Activated T-helper 2 cell treated with anti-CD3 and anti-CD28 coated beads, Interferon-gamma antibody, Interleukin-2, Interleukin-4, amounts not matched to agents 10 μg/mL and 5 μg/mL and 100 μg/mL, durations not matched to agents 14 hours and 24 hours and 36 hours (primary cell): ENCODE measurements around the gene FNDC8. TPM values are rescaled to one million over a fixed set of nuclear protein-coding genes. Genes with fewer than 3 reads are reported as not detected.
"Not testable (repeated sequence)": the region's sequence is repeated elsewhere in the genome, so short reads cannot be mapped to it uniquely, and the experiment has no call there.

Experiments used
- DNase-seq: peaks from one replicate; pipeline ENCODE4 v3.0.0; 2021; ENCODE audit warnings: low spot score
- H3K27ac Mint-ChIP-seq: one replicate; pipeline ENCODE4 v1.8.0; 2021; ENCODE audit warnings: mixed read lengths
- H3K27me3 Mint-ChIP-seq: one replicate; pipeline ENCODE4 v1.8.0; 2021; ENCODE audit warnings: low read depth, mixed read lengths
- H3K36me3 Mint-ChIP-seq: one replicate; pipeline ENCODE4 v1.8.0; 2021; ENCODE audit warnings: low read depth, mixed read lengths
- H3K4me1 Mint-ChIP-seq: one replicate; pipeline ENCODE4 v1.8.0; 2021; ENCODE audit warnings: low read depth, mixed read lengths
- H3K4me3 Mint-ChIP-seq: one replicate; pipeline ENCODE4 v1.8.0; 2021; ENCODE audit warnings: low read depth, mild to moderate bottlenecking, moderate library complexity, mixed read lengths
- H3K9me3 Mint-ChIP-seq: one replicate; pipeline ENCODE4 v1.8.0; 2021; ENCODE audit warnings: mixed read lengths
- intact Hi-C: fragments of 100-400 bp; cut with micrococcal nuclease; formaldehyde crosslinking; loops from one replicate; pipeline ENCODE4 v1.15.1; 2023
- total RNA-seq: library from RNA; stranded (reverse); gene quantifications from 2 replicates; pipeline ENCODE4 v1.2.3, GENCODE V29; 2022

FNDC8 gene
- total RNA-seq, 1 donor from 2014 or later, result not detected

- Mint-ChIP-seq H3K4me3 (no peak overlapping the region), H3K9me3 (no peaks in the 10 kb centered on the region), H3K36me3 (peaks cover 60% of the 10 kb centered on the region), H3K27me3 (no peaks in the 10 kb centered on the region), H3K27ac (no peak overlapping the region), H3K4me1 (no peaks in the 10 kb centered on the region)
- intact Hi-C loops, result no loop called here
- no peak for DNase-seq
Measured at GRCh38 chr17:35101725-35102124, 19.7 kb upstream of the FNDC8 start.

- no peak overlapping the region for H3K27ac Mint-ChIP-seq
- intact Hi-C loops, result no loop called here
- no peaks in the 10 kb centered on the region for H3K9me3 Mint-ChIP-seq
- no peaks in the 10 kb centered on the region for H3K27me3 Mint-ChIP-seq
- DNase-seq, result no peak
- H3K4me3 Mint-ChIP-seq, result no peak overlapping the region
- peaks cover 60% of the 10 kb centered on the region for H3K36me3 Mint-ChIP-seq
- no peaks in the 10 kb centered on the region for H3K4me1 Mint-ChIP-seq
Measured at GRCh38 chr17:35103271-35103670, 18.1 kb upstream of the FNDC8 start.

GRCh38 chr17:35104844-35105450 lies 16.5 kb upstream of the FNDC8 start:
- Mint-ChIP-seq H3K36me3 (peaks cover 55% of the 10 kb centered on the region), H3K4me3 (no peak overlapping the region)

GRCh38 chr17:35110791-35111190 lies 10.6 kb upstream of the FNDC8 start:
- H3K27ac Mint-ChIP-seq, H3K9me3 Mint-ChIP-seq, DNase-seq, intact Hi-C loops, H3K4me3 Mint-ChIP-seq, H3K4me1 Mint-ChIP-seq, H3K27me3 Mint-ChIP-seq: not testable (repeated sequence)
- H3K36me3 Mint-ChIP-seq, result peaks cover 32% of the 10 kb centered on the region

More at GRCh38 chr17:35104844-35105450, 16.5 kb upstream of the FNDC8 start:
- DNase-seq, result no peak
- no peak overlapping the region for H3K27ac Mint-ChIP-seq
- no peaks in the 10 kb centered on the region for H3K9me3 Mint-ChIP-seq
- intact Hi-C loops, result no loop called here
- H3K4me1 Mint-ChIP-seq, result no peaks in the 10 kb centered on the region
- H3K27me3 Mint-ChIP-seq, result no peaks in the 10 kb centered on the region

- intact Hi-C loops, result loop anchor here (5.0 kb wide), 1 partner anchor 135 kb away; the partner anchor contains the start of gene LIG3
- Mint-ChIP-seq H3K4me3 (no peak overlapping the region), H3K4me1 (peaks cover 23% of the 10 kb centered on the region), H3K27me3 (peaks cover under 1% of the 10 kb centered on the region), H3K9me3 (no peaks in the 10 kb centered on the region), H3K36me3 (peaks cover 36% of the 10 kb centered on the region), H3K27ac (no peak overlapping the region)
- DNase-seq, result no peak
Measured at GRCh38 chr17:35116845-35117244, 4.6 kb upstream of the FNDC8 start.

GRCh38 chr17:35117984-35118383 lies 3.4 kb upstream of the FNDC8 start:
- Mint-ChIP-seq H3K27me3 (peaks cover 1% of the 10 kb centered on the region), H3K36me3 (peaks cover 32% of the 10 kb centered on the region), H3K9me3 (no peaks in the 10 kb centered on the region), H3K27ac (peak overlapping the region; percentile 69), H3K4me1 (peaks cover 23% of the 10 kb centered on the region), H3K4me3 (peak overlapping the region; percentile 86)
- intact Hi-C loops, result loop anchor here (2.0 to 5.0 kb wide), 2 partner anchors 136 to 575 kb away; partner anchors contain the start of gene LIG3
- DNase-seq, result peak; percentile 19

GRCh38 chr17:35119370-35120165 lies 1.8 kb upstream of the FNDC8 start, which contains the start of gene RAD51D:
TSS of gene RAD51D (minus strand) at chr17:35119860. CDS start at chr17:35119613, 247 bp downstream.
- H3K9me3 Mint-ChIP-seq, result no peaks in the 10 kb centered on the region
- peaks cover 23% of the 10 kb centered on the region for H3K4me1 Mint-ChIP-seq
- H3K27me3 Mint-ChIP-seq, result peaks cover 1% of the 10 kb centered on the region
- DNase-seq, result peak; percentile 75
- intact Hi-C loops, result loop anchor here (1.0 to 10.0 kb wide), 5 partner anchors 30 to 695 kb away; partner anchors contain the start of gene LIG3
- peak within 1 kb of the TSS; percentile 89 for H3K27ac Mint-ChIP-seq
- H3K4me3 Mint-ChIP-seq, result peak within 1 kb of the TSS; percentile 94
- H3K36me3 Mint-ChIP-seq, result peaks cover 26% of the 10 kb centered on the region

GRCh38 chr17:35127751-35128514 lies 6.5 kb downstream of the FNDC8 start:
- Mint-ChIP-seq H3K27ac (no peak overlapping the region), H3K27me3 (no peaks in the 10 kb centered on the region), H3K4me1 (no peaks in the 10 kb centered on the region), H3K36me3 (peaks cover 16% of the 10 kb centered on the region), H3K9me3 (no peaks in the 10 kb centered on the region), H3K4me3 (no peak overlapping the region)
- intact Hi-C loops, result loop anchor here (10.0 kb wide), 1 partner anchor 703 kb away; no protein-coding TSS in a partner anchor
- DNase-seq, result no peak

GRCh38 chr17:35129154-35129972 lies 7.9 kb downstream of the FNDC8 start:
- DNase-seq, result no peak
- no peak overlapping the region for H3K4me3 Mint-ChIP-seq
- intact Hi-C loops, result loop anchor here (10.0 kb wide), 1 partner anchor 705 kb away; no protein-coding TSS in a partner anchor
- no peak overlapping the region for H3K27ac Mint-ChIP-seq
- peaks cover 28% of the 10 kb centered on the region for H3K36me3 Mint-ChIP-seq
- H3K4me1 Mint-ChIP-seq, result no peaks in the 10 kb centered on the region
- H3K27me3 Mint-ChIP-seq, result no peaks in the 10 kb centered on the region
- H3K9me3 Mint-ChIP-seq, result no peaks in the 10 kb centered on the region

GRCh38 chr17:35129973-35130351 lies 8.5 kb downstream of the FNDC8 start:
- DNase-seq, result no peak
- Mint-ChIP-seq H3K9me3 (no peaks in the 10 kb centered on the region), H3K27ac (no peak overlapping the region), H3K36me3 (peaks cover 34% of the 10 kb centered on the region), H3K27me3 (no peaks in the 10 kb centered on the region), H3K4me1 (no peaks in the 10 kb centered on the region), H3K4me3 (no peak overlapping the region)
- intact Hi-C loops, result loop anchor here (10.0 kb wide), 1 partner anchor 705 kb away; no protein-coding TSS in a partner anchor

GRCh38 chr17:35130392-35130791 lies 9.0 kb downstream of the FNDC8 start:
- H3K27me3 Mint-ChIP-seq, result no peaks in the 10 kb centered on the region
- H3K36me3 Mint-ChIP-seq, result peaks cover 39% of the 10 kb centered on the region
- no peaks in the 10 kb centered on the region for H3K9me3 Mint-ChIP-seq
- no peak overlapping the region for H3K4me3 Mint-ChIP-seq
- no peak overlapping the region for H3K27ac Mint-ChIP-seq
- no peaks in the 10 kb centered on the region for H3K4me1 Mint-ChIP-seq
- no peak for DNase-seq
- intact Hi-C loops, result no loop called here

GRCh38 chr17:35132099-35132498 lies 10.7 kb downstream of the FNDC8 start:
- Mint-ChIP-seq H3K27ac (no peak overlapping the region), H3K9me3 (no peaks in the 10 kb centered on the region), H3K27me3 (no peaks in the 10 kb centered on the region), H3K36me3 (peaks cover 56% of the 10 kb centered on the region), H3K4me1 (no peaks in the 10 kb centered on the region), H3K4me3 (no peak overlapping the region)
- intact Hi-C loops, result no loop called here
- DNase-seq, result no peak
